HL-60/S4 treated with phorbol 12-myristate 13-acetate at 8.2 ng/mL for 4 days and 3 days (cell line): Measurements from ENCODE around the gene PTBP1.

Source experiments
- in situ Hi-C: fragments of 300-500 bp; cut with MboI; formaldehyde crosslinking; loops from 2 replicates; pipeline ENCODE4 v1.15.0; 2022; ENCODE audit warnings: low sequenced_read_pairs

Gene PTBP1

GRCh38 chr19:771332-771785 is 25.9 kb upstream of the PTBP1 start:
- in situ Hi-C loops = no loop called here

GRCh38 chr19:772063-772462 is 25.2 kb upstream of the PTBP1 start:
- in situ Hi-C loops = no loop called here

GRCh38 chr19:772730-773436 is 24.4 kb upstream of the PTBP1 start:
- in situ Hi-C loops = no loop called here

- in situ Hi-C loops = no loop called here
Measured at GRCh38 chr19:776549-776948, 20.7 kb upstream of the PTBP1 start.

GRCh38 chr19:778910-779653 is 18.2 kb upstream of the PTBP1 start:
- in situ Hi-C loops = no loop called here

- in situ Hi-C loops = no loop called here
Measured at GRCh38 chr19:780935-781334, 16.3 kb upstream of the PTBP1 start.

GRCh38 chr19:781800-782184 is 15.5 kb upstream of the PTBP1 start:
- in situ Hi-C loops = no loop called here

- in situ Hi-C loops = no loop called here
Measured at GRCh38 chr19:782185-782877, 14.9 kb upstream of the PTBP1 start.

GRCh38 chr19:782878-783668 is 14.2 kb upstream of the PTBP1 start:
- in situ Hi-C loops = no loop called here

GRCh38 chr19:784541-784940 is 12.7 kb upstream of the PTBP1 start:
- in situ Hi-C loops = no loop called here

GRCh38 chr19:787536-787935 is 9.7 kb upstream of the PTBP1 start:
- in situ Hi-C loops = no loop called here

GRCh38 chr19:788686-788982 is 8.6 kb upstream of the PTBP1 start:
- in situ Hi-C loops = no loop called here

GRCh38 chr19:788983-789700 is 8.1 kb upstream of the PTBP1 start:
- in situ Hi-C loops = no loop called here

GRCh38 chr19:789701-790060 is 7.6 kb upstream of the PTBP1 start:
- in situ Hi-C loops = no loop called here

- in situ Hi-C loops = no loop called here
Measured at GRCh38 chr19:791007-791566, 6.2 kb upstream of the PTBP1 start.

- in situ Hi-C loops = no loop called here
Measured at GRCh38 chr19:791567-792305, 5.5 kb upstream of the PTBP1 start.

- in situ Hi-C loops = no loop called here
Measured at GRCh38 chr19:792306-792885, 4.9 kb upstream of the PTBP1 start.

GRCh38 chr19:793806-794205 is 3.4 kb upstream of the PTBP1 start:
- in situ Hi-C loops = no loop called here

GRCh38 chr19:795073-795611 is 2.1 kb upstream of the PTBP1 start:
- in situ Hi-C loops = no loop called here
